B cell (primary cell): Measurements from ENCODE around the gene SRXN1.

ENCODE experiments used
- CTCF ChIP-seq: fragments of 200-600 bp; IDR thresholded peaks from one replicate; pipeline ENCODE4 v1.8.0; 2022; ENCODE audit warnings: antibody characterized with exemption, mild to moderate bottlenecking
- EZH2 ChIP-seq: IDR thresholded peaks from 2 replicates; pipeline ENCODE4 v1.6.1; 2012; ENCODE audit warnings: borderline replicate concordance, low read depth, mild to moderate bottlenecking, moderate library complexity, low read length; ENCODE audit not compliant: insufficient read depth, poor library complexity, severe bottlenecking

DNA sequence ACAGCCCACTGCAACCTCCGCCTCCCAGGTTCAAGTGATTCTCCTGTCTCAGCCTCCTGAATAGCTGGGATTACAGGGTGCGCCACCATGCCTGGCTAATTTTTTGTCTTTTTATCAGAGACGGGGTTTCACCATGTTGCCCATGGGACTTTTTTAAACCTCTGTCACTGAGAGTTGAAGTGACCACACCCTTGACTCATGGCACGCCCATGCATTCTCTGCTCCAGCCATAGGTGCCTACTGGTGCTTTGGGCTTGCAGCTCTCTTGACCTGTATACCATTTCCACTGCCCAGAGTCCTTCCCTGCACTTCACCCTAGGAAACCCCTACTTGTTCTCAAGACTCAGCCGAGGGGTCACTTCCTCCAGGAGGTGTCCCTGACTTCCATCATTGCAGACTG lies 25.0 kb upstream of the SRXN1 start:
- TF ChIP-seq EZH2 (no peak), CTCF (no peak)
